HepG2 (cell line): ENCODE results near the gene UBQLN4. TPM values are rescaled to one million over a fixed set of nuclear protein-coding genes. Genes with fewer than 3 reads are reported as not detected.

Source experiments
- AKNA ChIP-seq: sonication (generic); formaldehyde crosslinking; IDR thresholded peaks from 2 replicates; pipeline ENCODE4 v1.4.0; 2020; ENCODE audit warnings: missing genetic modification reagents, borderline replicate concordance
- CBX5 ChIP-seq: sonication (generic); formaldehyde crosslinking; IDR thresholded peaks from 2 replicates; pipeline ENCODE4 v1.4.0; 2020; ENCODE audit warnings: missing genetic modification reagents, borderline replicate concordance
- DMAP1 ChIP-seq: IDR thresholded peaks from 2 replicates; pipeline ENCODE4 v1.6.1; 2016
- HNF1B ChIP-seq: sonication (generic); formaldehyde crosslinking; IDR thresholded peaks from 2 replicates; pipeline ENCODE4 v1.5.1; 2020; ENCODE audit warnings: mild to moderate bottlenecking, moderate library complexity, missing genetic modification reagents
- IKZF5 ChIP-seq: IDR thresholded peaks from 2 replicates; pipeline ENCODE4 v1.6.1; 2018; ENCODE audit warnings: missing genetic modification reagents, mild to moderate bottlenecking, missing compliant biosample characterization
- JUNB ChIP-seq: sonication (generic); formaldehyde crosslinking; IDR thresholded peaks from 2 replicates; pipeline ENCODE4 v1.8.0; 2022; ENCODE audit warnings: missing genetic modification reagents, mild to moderate bottlenecking, borderline replicate concordance
- KLF12 ChIP-seq: sonication (generic); formaldehyde crosslinking; IDR thresholded peaks from 2 replicates; pipeline ENCODE4 v1.4.0; 2020; ENCODE audit warnings: missing genetic modification reagents, borderline replicate concordance
- NCOA1 ChIP-seq: sonication (generic); formaldehyde crosslinking; IDR thresholded peaks from 2 replicates; pipeline ENCODE4 v1.9.0; 2021; ENCODE audit warnings: missing genetic modification reagents
- RARG ChIP-seq: sonication (generic); formaldehyde crosslinking; IDR thresholded peaks from 2 replicates; pipeline ENCODE4 v1.4.0; 2020; ENCODE audit warnings: low read depth, mild to moderate bottlenecking, missing genetic modification reagents
- RBM39 ChIP-seq: fragments of 200-400 bp; formaldehyde crosslinking; IDR thresholded peaks from one replicate; pipeline ENCODE4 v1.6.1; 2018; ENCODE audit warnings: antibody characterized with exemption, mild to moderate bottlenecking, low read depth, low read length; ENCODE audit not compliant: poor library complexity, severe bottlenecking
- SAP130 ChIP-seq: IDR thresholded peaks from 2 replicates; pipeline ENCODE4 v1.6.1; 2016; ENCODE audit warnings: low read depth
- SOX5 ChIP-seq: IDR thresholded peaks from 2 replicates; pipeline ENCODE4 v1.6.1; 2016; ENCODE audit warnings: borderline replicate concordance
- SRY ChIP-seq: sonication (generic); formaldehyde crosslinking; IDR thresholded peaks from 2 replicates; pipeline ENCODE4 v1.8.0; 2022; ENCODE audit warnings: mild to moderate bottlenecking, missing genetic modification reagents
- STAG1 ChIP-seq: sonication (generic); formaldehyde crosslinking; IDR thresholded peaks from 2 replicates; pipeline ENCODE4 v1.4.0; 2020; ENCODE audit warnings: missing genetic modification reagents
- ZNF317 ChIP-seq: sonication (generic); formaldehyde crosslinking; IDR thresholded peaks from 2 replicates; pipeline ENCODE4 v1.5.0; 2020; ENCODE audit warnings: mild to moderate bottlenecking, missing genetic modification reagents
- ZNF34 ChIP-seq: sonication (generic); formaldehyde crosslinking; IDR thresholded peaks from 2 replicates; pipeline ENCODE4 v1.4.0; 2020; ENCODE audit warnings: mild to moderate bottlenecking, missing genetic modification reagents, borderline replicate concordance
- ZNF607 ChIP-seq: sonication (generic); formaldehyde crosslinking; IDR thresholded peaks from 2 replicates; pipeline ENCODE4 v1.5.1; 2020; ENCODE audit warnings: missing genetic modification reagents, mild to moderate bottlenecking, borderline replicate concordance
- ZNF614 ChIP-seq: IDR thresholded peaks from 2 replicates; pipeline ENCODE4 v1.6.1; 2018; ENCODE audit warnings: missing biosample characterization, missing genetic modification reagents, inconsistent platforms, borderline replicate concordance
- ZNF784 ChIP-seq: sonication (generic); formaldehyde crosslinking; IDR thresholded peaks from 2 replicates; pipeline ENCODE4 v1.5.1; 2020; ENCODE audit warnings: missing genetic modification reagents, mild to moderate bottlenecking, borderline replicate concordance
- polyA plus RNA-seq, 8 experiments: library from polyadenylated mRNA; depleted of rRNA in 3 of 8; stranded (reverse) in 7 of 8; unstranded in 1 of 8; fragments of >200 nt; fragmentation: Illumina TruSeq in 4 of 8; extraction: Trizol in 4 of 8; gene quantifications; 2 replicates each; pipeline versions ENCODE4 v1.2.1 to v1.2.3, GENCODE V29; 2011 to 2016; ENCODE audit warnings: low read depth in 4 of 8, missing spikeins in 1 of 8, mixed read lengths in 1 of 8; ENCODE audit not compliant: insufficient read depth in 1 of 8
- total RNA-seq, 5 experiments: library from RNA; depleted of rRNA; stranded (reverse); fragments of >200 nt; fragmentation: Illumina TruSeq; extraction: Trizol; gene quantifications; 2 replicates each; pipeline ENCODE4 v1.2.3, GENCODE V29; 2016; ENCODE audit warnings: low read depth in 1 of 5

Gene UBQLN4
- total and polyA plus RNA-seq, 2 of the 13 experiments (the other 11 are each of a cell fraction or from before 2014, with no cell fraction given) = 31.5 to 39.8 TPM

- peak; percentile 46; the same call in 1 of the 2 replicates for TF ChIP-seq IKZF5 (CRISPR knock-in tag)
- no peak for TF ChIP-seq KLF12 (CRISPR knock-in tag)
- 0 out of 2 replicates have a peak, but pooled peaks have one; percentile 14 for TF ChIP-seq ZNF607
- no peak for TF ChIP-seq SOX5 (CRISPR knock-in tag)
- 0 out of 2 replicates have a peak, but pooled peaks have one; percentile 22 for TF ChIP-seq ZNF614 (CRISPR knock-in tag)
- no peak for TF ChIP-seq JUNB (CRISPR knock-in tag)
- 0 out of 2 replicates have a peak, but pooled peaks have one; percentile 30 for TF ChIP-seq SRY (CRISPR knock-in tag)
- peak; percentile 69 for TF ChIP-seq HNF1B (CRISPR knock-in tag)
- no peak for TF ChIP-seq AKNA (CRISPR knock-in tag)
- peak; percentile 98 for TF ChIP-seq STAG1 (CRISPR knock-in tag)
- TF ChIP-seq RBM39 = no peak
- no peak for TF ChIP-seq ZNF784 (CRISPR knock-in tag)
- TF ChIP-seq DMAP1 = no peak
- TF ChIP-seq ZNF317 = no peak
- TF ChIP-seq ZNF34 (CRISPR knock-in tag) = 0 out of 2 replicates have a peak, but pooled peaks have one; percentile 34
- TF ChIP-seq SAP130 (CRISPR knock-in tag) = no peak
- no peak for TF ChIP-seq RARG (CRISPR knock-in tag)
- peak; percentile 15; the same call in 1 of the 2 replicates for TF ChIP-seq CBX5 (CRISPR knock-in tag)
- no peak for TF ChIP-seq NCOA1 (CRISPR knock-in tag)
Observed at GRCh38 chr1:155989242-155990004, 64.2 kb downstream of the UBQLN4 start (continued).
